ENCODE data around the gene ZBTB7B.

Gene ZBTB7B

GRCh38 chr1:155030243-155030795, 27.7 kb downstream of the ZBTB7B start:
- TF ChIP-seq SIN3A (IDR thresholded peaks at IDR 0.05; ENCODE audit: borderline replicate concordance, insufficient read depth, low read length): no peak
- TF ChIP-seq REST (IDR thresholded peaks at IDR 0.05; ENCODE audit: insufficient read depth in 1 of 2, low read depth in 2 of 2, low read length in 2 of 2): no peak
- TF ChIP-seq POLR2AphosphoS5 (IDR thresholded peaks at IDR 0.05; ENCODE audit: low read depth, low read length): no peak
- no peak for TF ChIP-seq FOXP2 (optimal IDR thresholded peaks at IDR 0.05; ENCODE audit: borderline replicate concordance, extremely low read depth, extremely low read length, insufficient read depth)
- TF ChIP-seq TAF1 (IDR thresholded peaks at IDR 0.05; ENCODE audit: borderline replicate concordance, insufficient read depth, low read length): no peak

GRCh38 chr1:155030899-155031298, 28.3 kb downstream of the ZBTB7B start:
- no peak for TF ChIP-seq REST (IDR thresholded peaks at IDR 0.05; ENCODE audit: insufficient read depth in 1 of 2, low read depth in 2 of 2, low read length in 2 of 2)
- no peak for TF ChIP-seq SIN3A (IDR thresholded peaks at IDR 0.05; ENCODE audit: borderline replicate concordance, insufficient read depth, low read length)
- no peak for TF ChIP-seq FOXP2 (optimal IDR thresholded peaks at IDR 0.05; ENCODE audit: borderline replicate concordance, extremely low read depth, extremely low read length, insufficient read depth)
- TF ChIP-seq TAF1 (IDR thresholded peaks at IDR 0.05; ENCODE audit: borderline replicate concordance, insufficient read depth, low read length): no peak
- no peak for TF ChIP-seq POLR2AphosphoS5 (IDR thresholded peaks at IDR 0.05; ENCODE audit: low read depth, low read length)

GRCh38 chr1:155032886-155033285, 30.3 kb downstream of the ZBTB7B start:
- TF ChIP-seq REST (IDR thresholded peaks at IDR 0.05; ENCODE audit: insufficient read depth in 1 of 2, low read depth in 2 of 2, low read length in 2 of 2) (no peak), POLR2AphosphoS5 (IDR thresholded peaks at IDR 0.05; ENCODE audit: low read depth, low read length) (no peak), SIN3A (IDR thresholded peaks at IDR 0.05; ENCODE audit: borderline replicate concordance, insufficient read depth, low read length) (no peak), FOXP2 (optimal IDR thresholded peaks at IDR 0.05; ENCODE audit: borderline replicate concordance, extremely low read depth, extremely low read length, insufficient read depth) (no peak), TAF1 (IDR thresholded peaks at IDR 0.05; ENCODE audit: borderline replicate concordance, insufficient read depth, low read length) (no peak)

GRCh38 chr1:155033524-155033923, 30.9 kb downstream of the ZBTB7B start, which contains the start of the genes DCST1 and DCST2:
Gene DCST1 (plus strand): TSS chr1:155033824. CDS start chr1:155034037, 213 bp downstream.
Gene DCST2 (minus strand): TSS chr1:155033781. CDS start chr1:155033701, 80 bp downstream.
- TF ChIP-seq FOXP2 (optimal IDR thresholded peaks at IDR 0.05; ENCODE audit: borderline replicate concordance, extremely low read depth, extremely low read length, insufficient read depth): no peak
- no peak for TF ChIP-seq REST (IDR thresholded peaks at IDR 0.05; ENCODE audit: insufficient read depth in 1 of 2, low read depth in 2 of 2, low read length in 2 of 2)
- no peak for TF ChIP-seq POLR2AphosphoS5 (IDR thresholded peaks at IDR 0.05; ENCODE audit: low read depth, low read length)
- TF ChIP-seq TAF1 (IDR thresholded peaks at IDR 0.05; ENCODE audit: borderline replicate concordance, insufficient read depth, low read length): no peak
- TF ChIP-seq SIN3A (IDR thresholded peaks at IDR 0.05; ENCODE audit: borderline replicate concordance, insufficient read depth, low read length): no peak
